OCI-LY3 (cell line): ENCODE measurements around the gene TGFBRAP1.

ENCODE experiments used
- CTCF ChIP-seq: fragments of 200-600, 300-600 bp; sonication (generic); IDR thresholded peaks from 2 replicates; pipeline ENCODE4 v1.5.1; 2014; ENCODE audit warnings: antibody characterized with exemption, low read length, low read depth
- EZH2phosphoT487 ChIP-seq: fragments of 200-600 bp; shearing (Covaris generic); IDR thresholded peaks from 2 replicates; pipeline ENCODE4 v1.6.1; 2018; ENCODE audit warnings: antibody characterized with exemption, mixed run types, low read depth

GRCh38 chr2:105320651-105321215 lies 8.8 kb downstream of the TGFBRAP1 start:
- TF ChIP-seq CTCF (no peak), EZH2phosphoT487 (no peak)
